Endothelial cell of umbilical vein (primary cell): ENCODE measurements around the gene SLF2. TPM values are rescaled to one million over a fixed set of nuclear protein-coding genes. Genes with fewer than 3 reads are reported as not detected.

ENCODE experiments used
- BruUV-seq: library from RNA; stranded (reverse); fragments of 400-500 nt; replicated peaks from 2 replicates; lab custom pipeline; 2021; lab: Mats Ljungman, UMichigan
- CTCF ChIA-PET: fragments of 300-600, 350-600 bp; sonication (Branson Sonifier 250); formaldehyde crosslinking; loops from one replicate; lab custom pipeline; 2021; ENCODE audit warnings: antibody characterized with exemption, inconsistent platforms; lab: Charles Lee
- POLR2A ChIA-PET: fragments of 300-600, 350-600 bp; sonication (Branson Sonifier 250); formaldehyde crosslinking; loops from one replicate; lab custom pipeline; 2021; ENCODE audit warnings: antibody characterized with exemption, inconsistent platforms; lab: Charles Lee
- DNase-seq: peaks from one replicate; pipeline ENCODE4 v3.0.0-alpha.2; 2011; ENCODE audit warnings: low read depth, low spot score
- FAIRE-seq: peaks from 2 replicates; lab custom pipeline; 2011; peaks lifted over from hg19 to GRCh38; lab: Jason Lieb, UNC
- H2AFZ ChIP-seq: 2 replicates; pipeline ENCODE4 v1.6.0; 2012; ENCODE audit warnings: low read depth, low read length, control low read depth, inconsistent platforms
- H3K27ac ChIP-seq: 2 replicates; pipeline ENCODE4 v1.5.1; 2011; ENCODE audit warnings: low read depth, mild to moderate bottlenecking, control low read depth, low read length, moderate library complexity; ENCODE audit not compliant: insufficient read depth
- H3K27me3 ChIP-seq, 2 experiments: 2 replicates each; pipeline versions ENCODE4 v1.6.0 to v1.6.1; 2011; ENCODE audit warnings: low read length in 2 of 2, mixed read lengths in 1 of 2; ENCODE audit not compliant: control insufficient read depth in 2 of 2, insufficient read depth in 2 of 2
- H3K36me3 ChIP-seq, 2 experiments: 2 replicates in 1 of 2; 3 replicates in 1 of 2; pipeline ENCODE4 v1.5.1; 2011; ENCODE audit warnings: low read length in 2 of 2, mild to moderate bottlenecking in 1 of 2, moderate library complexity in 1 of 2; ENCODE audit not compliant: control insufficient read depth in 2 of 2, insufficient read depth in 2 of 2; ENCODE audit errors: extremely low read depth in 1 of 2
- H3K4me1 ChIP-seq: 3 replicates; pipeline ENCODE4 v1.5.1; 2011; ENCODE audit warnings: mild to moderate bottlenecking, low read length; ENCODE audit not compliant: control insufficient read depth, insufficient read depth; ENCODE audit errors: extremely low read depth
- H3K4me2 ChIP-seq: 2 replicates; pipeline ENCODE4 v1.6.1; 2011; ENCODE audit warnings: low read length, control low read depth, mixed read lengths; ENCODE audit not compliant: insufficient read depth
- H3K4me3 ChIP-seq, 3 experiments: fragments of 200-600 bp in 1 of 3; sonication (generic), shearing (Covaris generic) in 1 of 3; replicated peaks in 1 of 3; 2 replicates each; pipeline ENCODE4 v1.5.1; 2011 to 2016; ENCODE audit warnings: control low read depth in 3 of 3, low read length in 3 of 3, mild to moderate bottlenecking in 2 of 3, inconsistent platforms in 1 of 3, low read depth in 1 of 3, moderate library complexity in 1 of 3; ENCODE audit not compliant: insufficient read depth in 1 of 3
- H3K79me2 ChIP-seq: 2 replicates; pipeline ENCODE4 v1.6.0; 2012; ENCODE audit warnings: low read length, inconsistent platforms; ENCODE audit not compliant: control insufficient read depth, insufficient read depth
- H3K9ac ChIP-seq: replicated peaks from 2 replicates; pipeline ENCODE3; 2011; ENCODE audit warnings: low read length, control low read depth; ENCODE audit not compliant: insufficient read depth; ENCODE audit errors: extremely low read depth
- H3K9me1 ChIP-seq: replicated peaks from 3 replicates; pipeline ENCODE4 v1.6.0; 2011; ENCODE audit warnings: mild to moderate bottlenecking, low read length; ENCODE audit not compliant: control insufficient read depth, insufficient read depth; ENCODE audit errors: extremely low read depth
- H3K9me3 ChIP-seq: replicated peaks from 2 replicates; pipeline ENCODE4 v1.5.1; 2012; ENCODE audit warnings: low read length, inconsistent platforms; ENCODE audit not compliant: control insufficient read depth, insufficient read depth
- H4K20me1 ChIP-seq: replicated peaks from 2 replicates; pipeline ENCODE3; 2011; ENCODE audit warnings: mild to moderate bottlenecking, low read length; ENCODE audit not compliant: control insufficient read depth, insufficient read depth; ENCODE audit errors: extremely low read depth
- EZH2 ChIP-seq: IDR thresholded peaks from 2 replicates; pipeline ENCODE4 v1.6.1; 2012; ENCODE audit warnings: borderline replicate concordance, low read depth, mild to moderate bottlenecking, moderate library complexity, low read length, inconsistent platforms; ENCODE audit not compliant: severe bottlenecking
- FOS ChIP-seq: IDR thresholded peaks from 2 replicates; pipeline ENCODE4 v1.6.1; 2011; ENCODE audit warnings: mild to moderate bottlenecking, low read length, moderate library complexity, borderline replicate concordance; ENCODE audit not compliant: insufficient read depth
- GATA2 ChIP-seq: IDR thresholded peaks from 2 replicates; pipeline ENCODE4 v1.7.0; 2011; ENCODE audit warnings: low read depth, mild to moderate bottlenecking, moderate library complexity, mixed read lengths, low read length; ENCODE audit not compliant: insufficient read length, insufficient read depth
- JUN ChIP-seq: IDR thresholded peaks from 2 replicates; pipeline ENCODE4 v1.6.1; 2011; ENCODE audit warnings: borderline replicate concordance, low read depth; ENCODE audit not compliant: insufficient read length, insufficient read depth
- MAX ChIP-seq: IDR thresholded peaks from 2 replicates; pipeline ENCODE4 v1.6.1; 2011; ENCODE audit not compliant: insufficient read depth, insufficient read length
- MYC ChIP-seq: IDR thresholded peaks from one replicate; pipeline ENCODE4 v1.6.1; 2011; ENCODE audit warnings: mild to moderate bottlenecking, low read depth, low read length
- POLR2A ChIP-seq: IDR thresholded peaks from 2 replicates; pipeline ENCODE4 v1.6.1; 2012; ENCODE audit warnings: low read depth, mild to moderate bottlenecking, control low read depth, low read length
- POLR2AphosphoS5 ChIP-seq: IDR thresholded peaks from 2 replicates; pipeline ENCODE4 v1.6.1; 2012; ENCODE audit warnings: low read depth, mild to moderate bottlenecking, control low read depth, low read length, moderate library complexity; ENCODE audit not compliant: insufficient read depth
- dilution Hi-C: fragments of 300-500 bp; cut with MboI; formaldehyde crosslinking; loops from one replicate; pipeline ENCODE4 v1.15.0; 2019; ENCODE audit warnings: low sequenced_read_pairs; ENCODE audit not compliant: extremely low pct_ligation_motif_present
- intact Hi-C: fragments of 100-400 bp; cut with micrococcal nuclease; formaldehyde crosslinking; loops from one replicate; pipeline ENCODE4 v1.10.0; 2022
- polyA plus RNA-seq, 4 experiments: library from polyadenylated mRNA; depleted of rRNA in 3 of 4; stranded (reverse) in 3 of 4; unstranded in 1 of 4; fragments of >200 nt; gene quantifications; 2 replicates each; pipeline versions ENCODE4 v1.2.1 to v1.2.3, GENCODE V29; 2011 to 2012; ENCODE audit warnings: missing spikeins in 1 of 4
- total RNA-seq: library from RNA; stranded (reverse); gene quantifications from 2 replicates; pipeline ENCODE4 v1.2.3, GENCODE V29; 2021
- TF ChIP-seq, protein P1 (sequence below), 2 donors: IDR thresholded peaks; 1 replicate in 1 of 2; 2 replicates in 1 of 2; pipeline ENCODE4 v1.5.1; 2011; ENCODE audit warnings: low read length in 2 of 2, mild to moderate bottlenecking in 2 of 2, moderate library complexity in 2 of 2, control low read depth in 1 of 2, inconsistent platforms in 1 of 2, low read depth in 1 of 2; ENCODE audit not compliant: insufficient read depth in 1 of 2; ENCODE audit errors: extremely low read depth in 1 of 2

SLF2 gene
- total and polyA plus RNA-seq, 2 donors (not counting 3 experiments of a cell fraction or from before 2014, with no cell fraction given), result 7.5 to 35.5 TPM

DNA sequence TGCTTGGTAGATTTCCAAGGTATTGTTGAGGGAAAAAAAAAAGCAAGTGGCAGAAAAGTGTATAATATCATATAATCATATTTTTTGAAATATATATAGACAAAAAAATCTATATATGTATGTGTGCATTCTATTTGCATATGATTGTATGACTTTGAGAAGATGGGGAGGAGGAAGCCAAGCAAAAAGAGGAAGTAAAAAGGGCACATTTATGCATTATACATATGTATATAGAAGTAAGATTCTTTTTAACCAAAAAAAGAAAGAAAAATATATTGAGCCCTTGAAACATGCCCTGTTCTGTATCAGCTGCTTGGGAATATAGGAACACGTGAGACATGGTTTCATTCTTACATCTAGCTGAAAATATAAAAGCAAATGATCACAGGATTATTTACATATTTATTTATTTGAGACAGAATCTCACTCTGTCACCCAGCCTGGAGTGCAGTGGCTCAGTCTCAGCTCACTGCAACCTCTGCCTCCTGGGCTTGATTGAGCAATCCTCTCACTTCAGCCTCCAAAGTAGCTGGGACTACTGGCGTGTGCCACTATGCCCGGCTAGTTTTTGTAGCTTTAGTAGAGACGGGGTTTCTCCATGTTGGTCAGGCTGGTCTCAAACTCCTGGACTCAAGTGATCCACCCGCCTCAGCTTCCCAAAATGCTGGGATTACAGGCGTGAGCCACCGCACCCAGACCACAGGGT, 18.0 kb upstream of the SLF2 start:
- no peak for DNase-seq
- ChIA-PET CTCF (interaction anchor here (0.7 to 1.8 kb wide), 3 partner anchors 15 to 326 kb away, joined by 3 to 5 read pairs (median 4); no protein-coding TSS in a partner anchor), POLR2A (interaction anchor here (0.6 kb wide), 1 partner anchor 163 kb away, joined by 5 read pairs; no protein-coding TSS in a partner anchor)
- no TSS peak for BruUV-seq
- intact Hi-C loops, result no loop called here
- H3K4me2 ChIP-seq, result no peak overlapping the region
- no peak overlapping the region for H3K9ac ChIP-seq
- no peaks in the 10 kb centered on the region for H4K20me1 ChIP-seq
- no peaks in the 10 kb centered on the region for H3K9me3 ChIP-seq
- no peaks in the 10 kb centered on the region for H3K79me2 ChIP-seq
- no peak overlapping the region for H3K27ac ChIP-seq
- no peak for TF ChIP-seq POLR2A
- no peak for TF ChIP-seq JUN
- TF ChIP-seq EZH2, result no peak
- H3K27me3 ChIP-seq, result peaks cover 14 to 31% of the 10 kb centered on the region in 2 experiments
- no peak overlapping the region for H2AFZ ChIP-seq
- H3K4me3 ChIP-seq, result no peak overlapping the region
- no peaks in the 10 kb centered on the region for H3K36me3 ChIP-seq
- no peak for FAIRE-seq
- dilution Hi-C loops, result no loop called here
- H3K4me1 ChIP-seq, result peaks cover 13% of the 10 kb centered on the region
- no peaks in the 10 kb centered on the region for H3K9me1 ChIP-seq

DNA sequence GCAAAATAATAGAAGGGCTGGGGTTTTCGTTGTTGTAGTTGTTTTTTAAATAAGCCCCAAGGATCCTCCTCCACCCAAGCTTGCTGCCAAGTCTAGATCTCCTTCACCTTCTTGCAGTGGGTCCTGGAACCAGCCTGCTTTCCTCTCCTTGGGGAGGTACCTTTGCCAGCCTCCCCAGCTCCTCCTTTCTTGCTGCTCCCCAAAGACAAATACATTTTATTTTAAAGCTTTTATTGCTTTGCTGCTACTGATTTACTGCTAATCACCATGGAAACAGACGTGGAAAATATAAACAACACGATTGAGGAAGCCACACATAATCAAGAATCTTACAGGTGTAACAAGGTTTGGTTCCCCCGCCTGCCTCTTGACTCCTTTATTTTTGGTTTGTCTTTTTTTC, 17.4 kb upstream of the SLF2 start:
- dilution Hi-C loops, result no loop called here
- no peaks in the 10 kb centered on the region for H3K36me3 ChIP-seq
- H2AFZ ChIP-seq, result no peak overlapping the region
- FAIRE-seq (no peak), DNase-seq (no peak)
- H3K9me3 ChIP-seq, result no peaks in the 10 kb centered on the region
- H3K27ac ChIP-seq, result no peak overlapping the region
- TF ChIP-seq GATA2 (no peak), EZH2 (no peak), MYC (no peak), MAX (no peak), POLR2A (no peak), POLR2AphosphoS5 (no peak), FOS (no peak), JUN (no peak)
- TF ChIP-seq, protein P1, sequence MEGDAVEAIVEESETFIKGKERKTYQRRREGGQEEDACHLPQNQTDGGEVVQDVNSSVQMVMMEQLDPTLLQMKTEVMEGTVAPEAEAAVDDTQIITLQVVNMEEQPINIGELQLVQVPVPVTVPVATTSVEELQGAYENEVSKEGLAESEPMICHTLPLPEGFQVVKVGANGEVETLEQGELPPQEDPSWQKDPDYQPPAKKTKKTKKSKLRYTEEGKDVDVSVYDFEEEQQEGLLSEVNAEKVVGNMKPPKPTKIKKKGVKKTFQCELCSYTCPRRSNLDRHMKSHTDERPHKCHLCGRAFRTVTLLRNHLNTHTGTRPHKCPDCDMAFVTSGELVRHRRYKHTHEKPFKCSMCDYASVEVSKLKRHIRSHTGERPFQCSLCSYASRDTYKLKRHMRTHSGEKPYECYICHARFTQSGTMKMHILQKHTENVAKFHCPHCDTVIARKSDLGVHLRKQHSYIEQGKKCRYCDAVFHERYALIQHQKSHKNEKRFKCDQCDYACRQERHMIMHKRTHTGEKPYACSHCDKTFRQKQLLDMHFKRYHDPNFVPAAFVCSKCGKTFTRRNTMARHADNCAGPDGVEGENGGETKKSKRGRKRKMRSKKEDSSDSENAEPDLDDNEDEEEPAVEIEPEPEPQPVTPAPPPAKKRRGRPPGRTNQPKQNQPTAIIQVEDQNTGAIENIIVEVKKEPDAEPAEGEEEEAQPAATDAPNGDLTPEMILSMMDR (IDR thresholded peaks at IDR 0.05; ENCODE audit: extremely low read depth in 1 of 2, insufficient read depth in 1 of 2, low read depth in 1 of 2, low read length in 2 of 2), result no peak
- intact Hi-C loops, result no loop called here
- POLR2A ChIA-PET, result interaction anchor here (0.6 kb wide), 1 partner anchor 163 kb away, joined by 5 read pairs; no protein-coding TSS in a partner anchor
- H3K4me1 ChIP-seq, result peaks cover 7% of the 10 kb centered on the region
- no peaks in the 10 kb centered on the region for H3K9me1 ChIP-seq
- no peak overlapping the region for H3K9ac ChIP-seq
- BruUV-seq, result no TSS peak
- no peaks in the 10 kb centered on the region for H3K79me2 ChIP-seq
- no peaks in the 10 kb centered on the region for H4K20me1 ChIP-seq
- H3K4me2 ChIP-seq, result no peak overlapping the region
- H3K27me3 ChIP-seq, result peaks cover 17 to 27% of the 10 kb centered on the region in 2 experiments
- CTCF ChIA-PET, result interaction anchor here (1.1 to 1.8 kb wide), 4 partner anchors 14 to 413 kb away, joined by 3 to 5 read pairs (median 4); no protein-coding TSS in a partner anchor
- no peak overlapping the region for H3K4me3 ChIP-seq
